ENCODE data around the gene SCN1A. TPM values are rescaled to one million over a fixed set of nuclear protein-coding genes. Genes with fewer than 3 reads are reported as not detected.

SCN1A gene
- total and polyA plus RNA-seq, 2 of the 8 experiments (the other 6 are each of a cell fraction or from before 2014, with no cell fraction given): 0.18 to 1.9 TPM

- 86% methylated on average over 1 of the region's 1 CpG; no CpG with 5 or more reads in 1 of the 2 experiments for WGBS, 2 experiments (ENCODE audit: extremely low coverage in 1 of 2, insufficient coverage in 1 of 2, insufficient read length in 1 of 2, insufficient replicate concordance in 2 of 2, low coverage in 1 of 2, low lambda C conversion rate in 2 of 2, missing lambda C conversion rate in 1 of 2)
- CTCF ChIA-PET (ENCODE audit: partially characterized antibody): interaction anchor here (1.0 to 1.5 kb wide), 3 partner anchors 13 to 38 kb away, joined by 3 to 6 read pairs (median 3); no protein-coding TSS in a partner anchor
- no peak for FAIRE-seq
- no peak for TF ChIP-seq POU5F1 (IDR thresholded peaks at IDR 0.05; ENCODE audit: low read depth, low read length)
- no peak for TF ChIP-seq GABPA (IDR thresholded peaks at IDR 0.05; ENCODE audit: borderline replicate concordance, insufficient read depth, low read length)
- TF ChIP-seq, protein P1, sequence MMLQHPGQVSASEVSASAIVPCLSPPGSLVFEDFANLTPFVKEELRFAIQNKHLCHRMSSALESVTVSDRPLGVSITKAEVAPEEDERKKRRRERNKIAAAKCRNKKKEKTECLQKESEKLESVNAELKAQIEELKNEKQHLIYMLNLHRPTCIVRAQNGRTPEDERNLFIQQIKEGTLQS (IDR thresholded peaks at IDR 0.05; ENCODE audit: insufficient read depth, low read depth, low read length): no peak
- no peak for TF ChIP-seq SIX5 (IDR thresholded peaks at IDR 0.05; ENCODE audit: low read depth, low read length)
- no peak for TF ChIP-seq SP1 (IDR thresholded peaks at IDR 0.05; ENCODE audit: low read depth, low read length)
These were observed 33.5 kb downstream of the SCN1A start for GRCh38 chr2:166094325-166094724.

More at GRCh38 chr2:166094325-166094724, 33.5 kb downstream of the SCN1A start:
- H3K18ac ChIP-seq (ENCODE audit: extremely low read depth, low read length): no peak overlapping the region
- no peak overlapping the region for H3K9ac ChIP-seq (replicated peaks in 1 of 4; ENCODE audit: extremely low read depth in 1 of 4, low read depth in 3 of 4, low read length in 3 of 4)
- H2BK20ac ChIP-seq (ENCODE audit: low read length): no peak overlapping the region
- H3K56ac ChIP-seq (replicated peaks; ENCODE audit: insufficient read length, low read depth, low read length): no peak overlapping the region
- H3K36me3 ChIP-seq (ENCODE audit: control insufficient read depth in 2 of 4, insufficient read depth in 4 of 4, low read length in 3 of 4): no peaks in the 10 kb centered on the region
- no peaks in the 10 kb centered on the region for H3K79me1 ChIP-seq (ENCODE audit: low read depth, low read length)
- H2BK15ac ChIP-seq (ENCODE audit: low read length): no peak overlapping the region
- H3K23ac ChIP-seq (ENCODE audit: insufficient read length): no peak overlapping the region
- H2AFZ ChIP-seq (ENCODE audit: low read length): no peak overlapping the region
- H2BK12ac ChIP-seq (ENCODE audit: low read depth, low read length): no peak overlapping the region
- no peak overlapping the region for H4K8ac ChIP-seq (ENCODE audit: extremely low read depth, insufficient read depth, low read length)
- H2AK5ac ChIP-seq (ENCODE audit: low read depth, low read length): no peak overlapping the region
- H3K27me3 ChIP-seq (replicated peaks in 1 of 4; ENCODE audit: control insufficient read depth in 3 of 4, extremely low read depth in 1 of 4, insufficient read depth in 3 of 4, low read length in 3 of 4): no peaks in the 10 kb centered on the region
- no peaks in the 10 kb centered on the region; the same call in 1 of the 2 replicates for H3K23me2 ChIP-seq (ENCODE audit: low read depth, low read length)
- H3K79me2 ChIP-seq (ENCODE audit: control insufficient read depth in 1 of 2, insufficient read depth in 2 of 2, low read length in 2 of 2): no peaks in the 10 kb centered on the region
- no peak overlapping the region for H4K5ac ChIP-seq (ENCODE audit: insufficient read length, low read depth, low read length)
- POLR2A ChIA-PET (ENCODE audit: partially characterized antibody): no interaction called here
- H3K14ac ChIP-seq (ENCODE audit: insufficient read length): no peak overlapping the region
- DNase-seq (ENCODE audit: low read depth in 1 of 2, low spot score in 2 of 2): no peak
- H4K91ac ChIP-seq (replicated peaks; ENCODE audit: insufficient read length, low read length): no peak overlapping the region
- H3K4me3 ChIP-seq (ENCODE audit: extremely low read depth in 1 of 4, insufficient read depth in 2 of 4, low read depth in 3 of 4, low read length in 4 of 4): no peak overlapping the region
- no peaks in the 10 kb centered on the region for H3K9me3 ChIP-seq (ENCODE audit: insufficient read depth in 2 of 2, low read depth in 1 of 2, low read length in 1 of 2)
- no peak overlapping the region for H3K27ac ChIP-seq (ENCODE audit: low read depth, low read length)
- H3K4me1 ChIP-seq (replicated peaks in 1 of 4; ENCODE audit: control insufficient read depth in 3 of 4, insufficient read depth in 4 of 4, low read length in 3 of 4): peaks cover 0 to 2% (median 0%) of the 10 kb centered on the region in 4 experiments; a peak in 2 of 7 replicates
- no peak overlapping the region for H2BK5ac ChIP-seq (ENCODE audit: low read depth, low read length)
- no peaks in the 10 kb centered on the region for H4K20me1 ChIP-seq (replicated peaks in 1 of 2; ENCODE audit: control insufficient read depth in 1 of 2, insufficient read depth in 2 of 2, low read length in 2 of 2)
- H2BK120ac ChIP-seq (replicated peaks; ENCODE audit: low read depth, low read length): no peak overlapping the region
- H3K4me2 ChIP-seq (ENCODE audit: insufficient read depth in 1 of 2, low read depth in 2 of 2, low read length in 2 of 2): no peak overlapping the region
- no peak overlapping the region for H3K4ac ChIP-seq (replicated peaks; ENCODE audit: insufficient read length, low read depth, low read length)
